GM12878 (cell line): ENCODE measurements around the gene CELF3. TPM values are rescaled to one million over a fixed set of nuclear protein-coding genes. Genes with fewer than 3 reads are reported as not detected.

Experiments used
- ATAC-seq: fragments of 200-7000 bp; cut with Tn5 transposase; 3 replicates; pipeline ENCODE4 v1.9.1; 2020; ENCODE audit warnings: mild to moderate bottlenecking, moderate library complexity
- BruUV-seq: library from RNA; stranded (reverse); fragments of 400-500 nt; replicated peaks from 2 replicates; lab custom pipeline; 2021; lab: Mats Ljungman, UMichigan
- CTCF ChIA-PET: fragments of 300-600 bp; sonication (Branson Sonifier 250); formaldehyde crosslinking; extraction: SDS; loops from one replicate; lab custom pipeline; 2021; ENCODE audit warnings: inconsistent platforms; lab: Yijun Ruan, JAX
- POLR2A ChIA-PET: fragments of 350-600 bp; formaldehyde crosslinking; extraction: SDS; loops from one replicate; lab custom pipeline; 2021; ENCODE audit warnings: inconsistent platforms; lab: Charles Lee
- RAD21 ChIA-PET: fragments of 300-600 bp; sonication (Branson Sonifier 250); formaldehyde crosslinking; loops from one replicate; lab custom pipeline; 2023; ENCODE audit warnings: antibody characterized with exemption; ENCODE audit not compliant: unreplicated experiment; lab: Charles Lee
- SMC1A ChIA-PET: fragments of 300-600 bp; sonication (Branson Sonifier 250); formaldehyde crosslinking; loops from one replicate; lab custom pipeline; 2023; ENCODE audit not compliant: unreplicated experiment, uncharacterized antibody; lab: Charles Lee
- DNase-seq: peaks from one replicate; pipeline ENCODE4 v3.0.0-alpha.2; 2011; ENCODE audit warnings: low read depth, low spot score
- FAIRE-seq: peaks from 3 replicates; lab custom pipeline; 2011; peaks lifted over from hg19 to GRCh38; lab: Jason Lieb, UNC
- H2AFZ ChIP-seq: 2 replicates; pipeline ENCODE4 v1.6.0; 2011; ENCODE audit warnings: low read depth, low read length, control low read depth; ENCODE audit not compliant: control insufficient read depth
- H3K27ac ChIP-seq: 2 replicates; pipeline ENCODE4 v1.5.1; 2011; ENCODE audit warnings: control low read depth; ENCODE audit not compliant: control insufficient read depth, insufficient read depth
- H3K27me3 ChIP-seq, 2 experiments: replicated peaks in 1 of 2; 2 replicates each; pipeline versions ENCODE4 v1.6.0 to v1.6.1; 2011; ENCODE audit warnings: low read length in 1 of 2; ENCODE audit not compliant: control insufficient read depth in 2 of 2, insufficient read depth in 2 of 2
- H3K36me3 ChIP-seq, 2 experiments: 2 replicates each; pipeline ENCODE4 v1.5.1; 2011; ENCODE audit warnings: low read length in 1 of 2; ENCODE audit not compliant: control insufficient read depth in 2 of 2, insufficient read depth in 2 of 2
- H3K4me1 ChIP-seq: 2 replicates; pipeline ENCODE4 v1.6.1; 2011; ENCODE audit warnings: mild to moderate bottlenecking, low read length, moderate library complexity, mixed read lengths; ENCODE audit not compliant: control insufficient read depth, insufficient read depth
- H3K4me2 ChIP-seq: 2 replicates; pipeline ENCODE4 v1.6.0; 2011; ENCODE audit warnings: control low read depth; ENCODE audit not compliant: control insufficient read depth, insufficient read depth
- H3K4me3 ChIP-seq: fragments of 200-600 bp; sonication (generic); 2 replicates; pipeline ENCODE4 v1.5.1; 2016
- H3K79me2 ChIP-seq: 2 replicates; pipeline ENCODE4 v1.6.0; 2011; ENCODE audit warnings: low read length; ENCODE audit not compliant: control insufficient read depth, insufficient read depth
- H3K9ac ChIP-seq: 2 replicates; pipeline ENCODE4 v1.8.0; 2011; ENCODE audit warnings: low read length, control low read depth, mixed read lengths; ENCODE audit not compliant: control insufficient read depth, insufficient read depth
- H3K9me3 ChIP-seq: replicated peaks from 3 replicates; pipeline ENCODE4 v1.5.1; 2011; ENCODE audit warnings: mild to moderate bottlenecking, low read length; ENCODE audit not compliant: control insufficient read depth, insufficient read depth
- H4K20me1 ChIP-seq: 2 replicates; pipeline ENCODE4 v1.6.0; 2011; ENCODE audit not compliant: control insufficient read depth, insufficient read depth
- ASH2L ChIP-seq: fragments of 300-600, 200-600 bp; sonication (generic); IDR thresholded peaks from 2 replicates; pipeline ENCODE4 v1.6.1; 2017; ENCODE audit warnings: low read depth, mild to moderate bottlenecking, borderline replicate concordance
- ATF7 ChIP-seq: fragments of 450-650 bp; IDR thresholded peaks from 2 replicates; pipeline ENCODE4 v1.6.1; 2016; ENCODE audit warnings: low read depth, mild to moderate bottlenecking
- BRCA1 ChIP-seq: IDR thresholded peaks from 2 replicates; pipeline ENCODE4 v1.6.1; 2011; ENCODE audit warnings: low read depth, low read length, improper control_type of control experiment
- CREM ChIP-seq: IDR thresholded peaks from 2 replicates; pipeline ENCODE4 v1.6.1; 2014; ENCODE audit warnings: antibody characterized with exemption, low read depth
- CTCF ChIP-seq, 3 experiments: IDR thresholded peaks in 2 of 3; conservative IDR thresholded peaks in 1 of 3; 2 replicates each; pipeline ENCODE4 v1.5.1; 2011; ENCODE audit warnings: low read depth in 3 of 3, low read length in 3 of 3, mild to moderate bottlenecking in 3 of 3, control low read depth in 2 of 3, moderate library complexity in 2 of 3, inconsistent platforms in 1 of 3, mixed read lengths in 1 of 3; ENCODE audit not compliant: control insufficient read depth in 2 of 3, insufficient read depth in 1 of 3; ENCODE audit errors: extremely low read depth in 1 of 3
- EED ChIP-seq: sonication (generic); IDR thresholded peaks from 2 replicates; pipeline ENCODE4 v1.6.1; 2016; ENCODE audit warnings: antibody characterized with exemption, low read depth
- EP300 ChIP-seq, 2 experiments: fragments of 150-350 bp in 1 of 2; IDR thresholded peaks; 2 replicates each; pipeline ENCODE4 v1.6.1; 2011 to 2012; ENCODE audit warnings: low read depth in 2 of 2, low read length in 2 of 2, borderline replicate concordance in 1 of 2, improper control_type of control experiment in 1 of 2, inconsistent platforms in 1 of 2; ENCODE audit not compliant: control insufficient read depth in 1 of 2
- FOXM1 ChIP-seq: IDR thresholded peaks from 2 replicates; pipeline ENCODE4 v1.6.1; 2012; ENCODE audit warnings: low read depth, mild to moderate bottlenecking, inconsistent platforms, low read length, moderate library complexity
- KDM1A ChIP-seq: fragments of 200-600 bp; sonication (generic); IDR thresholded peaks from 2 replicates; pipeline ENCODE4 v1.6.1; 2016; ENCODE audit warnings: borderline replicate concordance
- NR2F1 ChIP-seq: fragments of 450-650 bp; conservative IDR thresholded peaks from 2 replicates; pipeline ENCODE4 v1.6.1; 2017; ENCODE audit warnings: mild to moderate bottlenecking
- PML ChIP-seq: IDR thresholded peaks from 2 replicates; pipeline ENCODE4 v1.6.1; 2012; ENCODE audit warnings: low read length, inconsistent platforms
- RELB ChIP-seq: fragments of 450-650 bp; IDR thresholded peaks from 2 replicates; pipeline ENCODE4 v1.6.1; 2017; ENCODE audit warnings: low read depth, mild to moderate bottlenecking, moderate library complexity
- SIN3A ChIP-seq: IDR thresholded peaks from 2 replicates; pipeline ENCODE4 v1.6.1; 2012; ENCODE audit warnings: low read depth, low read length, improper control_type of control experiment
- SMC3 ChIP-seq: IDR thresholded peaks from 2 replicates; pipeline ENCODE4 v1.6.1; 2011; ENCODE audit warnings: low read length, improper control_type of control experiment, borderline replicate concordance
- TAF1 ChIP-seq: IDR thresholded peaks from 2 replicates; pipeline ENCODE4 v1.6.1; 2011; ENCODE audit warnings: mild to moderate bottlenecking, low read depth, low read length, borderline replicate concordance
- TARDBP ChIP-seq: IDR thresholded peaks from 2 replicates; pipeline ENCODE4 v1.6.1; 2016; ENCODE audit warnings: borderline replicate concordance
- WGBS: methylation state at CpG from one replicate; pipeline ENCODE4 v1.1.6; 2016; ENCODE audit warnings: low lambda C conversion rate; ENCODE audit not compliant: insufficient replicate concordance, insufficient coverage; ENCODE audit errors: missing lambda C conversion rate; 5-methylcytosine and 5-hydroxymethylcytosine counted together
- in situ Hi-C: fragments of 300-500 bp; cut with MboI; formaldehyde crosslinking; loops from 9 replicates; pipeline ENCODE4 v1.14.3; 2018; ENCODE audit warnings: mixed read lengths
- intact Hi-C: fragments of 100-400 bp; cut with micrococcal nuclease; formaldehyde crosslinking; loops from one replicate; pipeline ENCODE4 v1.14.2; 2022; ENCODE audit not compliant: unreplicated experiment
- polyA plus RNA-seq, 11 experiments: library from polyadenylated mRNA; depleted of rRNA in 4 of 11; unstranded in 6 of 11; stranded (reverse) in 5 of 11; fragments of >200 nt; fragmentation: Nextera tagmentation in 4 of 11; fragmentation: Illumina TruSeq in 1 of 11; extraction: Ambion mirVana in 4 of 11; extraction: Trizol in 1 of 11; gene quantifications; 1 replicate in 1 of 11; 2 replicates in 10 of 11; pipeline versions ENCODE4 v1.2.1 to v1.2.3, GENCODE V29; 2011 to 2016; ENCODE audit warnings: inconsistent platforms in 2 of 11, missing spikeins in 2 of 11, low read depth in 1 of 11
- total RNA-seq, 4 experiments: library from RNA; depleted of rRNA in 3 of 4; stranded (reverse); fragments of >200 nt in 3 of 4; fragmentation: Illumina TruSeq in 1 of 4; extraction: Trizol in 1 of 4; gene quantifications; 2 replicates each; pipeline versions ENCODE4 v1.2.1 to v1.2.3, GENCODE V29; 2013 to 2021
- TF ChIP-seq, protein P1 (sequence below): IDR thresholded peaks from 2 replicates; pipeline ENCODE4 v1.6.1; 2011; ENCODE audit warnings: mild to moderate bottlenecking, low read depth, low read length, moderate library complexity; ENCODE audit not compliant: insufficient replicate concordance

CELF3 gene
- total and polyA plus RNA-seq, 10 of the 15 experiments (the other 5 are each of a cell fraction or from before 2014, with no cell fraction given) = 0.09 TPM; not detected in 9

DNA sequence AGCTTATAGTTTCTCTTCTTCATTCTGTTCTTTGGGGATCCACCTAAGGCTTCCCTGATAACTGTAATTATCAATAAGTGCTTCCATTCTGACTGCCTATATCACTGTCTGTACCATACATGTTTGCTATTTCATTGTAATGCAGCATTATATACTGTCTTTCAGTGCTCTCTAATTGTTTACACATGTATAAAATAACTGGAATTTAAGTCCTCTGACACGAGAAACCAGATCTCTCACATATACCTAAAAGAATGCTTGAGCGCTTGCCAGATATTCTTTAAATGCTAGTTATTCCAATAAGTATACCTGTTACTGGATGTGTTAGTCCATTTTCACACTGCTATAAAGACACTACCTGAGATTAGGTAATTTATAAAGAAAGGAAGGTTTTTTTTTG is 34.7 kb downstream of the CELF3 start:
- Histone ChIP-seq H3K4me2 (no peak overlapping the region), H3K79me2 (no peaks in the 10 kb centered on the region), H3K9me3 (no peaks in the 10 kb centered on the region), H4K20me1 (no peaks in the 10 kb centered on the region), H3K4me3 (no peak overlapping the region), H3K27ac (no peak overlapping the region), H3K9ac (no peak overlapping the region), H2AFZ (no peak overlapping the region), H3K4me1 (no peaks in the 10 kb centered on the region)
- in situ Hi-C loops = no loop called here
- ChIA-PET POLR2A (no interaction called here), RAD21 (no interaction called here)
- no peak for DNase-seq
- no peak for ATAC-seq
- 97% methylated on average over 2 of the region's 2 CpGs for whole genome bisulfite sequencing
- TF ChIP-seq RELB = no peak
- no peak for TF ChIP-seq EP300 (IDR thresholded peaks at IDR 0.05; ENCODE audit: borderline replicate concordance in 1 of 2, control insufficient read depth in 1 of 2, low read depth in 2 of 2, low read length in 2 of 2)
- TF ChIP-seq SIN3A = no peak
- no peak for TF ChIP-seq BRCA1
- TF ChIP-seq ATF7 = no peak
- TF ChIP-seq, protein P1, sequence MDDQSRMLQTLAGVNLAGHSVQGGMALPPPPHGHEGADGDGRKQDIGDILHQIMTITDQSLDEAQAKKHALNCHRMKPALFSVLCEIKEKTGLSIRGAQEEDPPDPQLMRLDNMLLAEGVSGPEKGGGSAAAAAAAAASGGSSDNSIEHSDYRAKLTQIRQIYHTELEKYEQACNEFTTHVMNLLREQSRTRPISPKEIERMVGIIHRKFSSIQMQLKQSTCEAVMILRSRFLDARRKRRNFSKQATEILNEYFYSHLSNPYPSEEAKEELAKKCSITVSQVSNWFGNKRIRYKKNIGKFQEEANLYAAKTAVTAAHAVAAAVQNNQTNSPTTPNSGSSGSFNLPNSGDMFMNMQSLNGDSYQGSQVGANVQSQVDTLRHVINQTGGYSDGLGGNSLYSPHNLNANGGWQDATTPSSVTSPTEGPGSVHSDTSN = no peak
- TF ChIP-seq CTCF (IDR thresholded peaks at IDR 0.05 in 2 of 3, conservative IDR thresholded peaks at IDR 0.05 in 1 of 3; ENCODE audit: control insufficient read depth in 2 of 3, extremely low read depth in 1 of 3, insufficient read depth in 1 of 3, low read depth in 3 of 3, low read length in 3 of 3) = no peak
- no peak for TF ChIP-seq PML
- TF ChIP-seq SMC3 = no peak
- no peak for TF ChIP-seq FOXM1
- TF ChIP-seq ASH2L = no peak
- no peak for TF ChIP-seq KDM1A
- no peak for TF ChIP-seq EED
- TF ChIP-seq TAF1 = no peak
- no peak for TF ChIP-seq TARDBP
- TF ChIP-seq CREM = no peak
- no peak for TF ChIP-seq NR2F1
- TF ChIP-seq, all 136 proteins: peak for 0
- no TSS peak for BruUV-seq
- ChIA-PET CTCF (interaction anchor here (1.0 kb wide), 1 partner anchor 53 kb away, joined by 3 read pairs; no protein-coding TSS in a partner anchor), SMC1A (interaction anchor here (1.5 kb wide), 1 partner anchor 22 kb away, joined by 3 read pairs; no protein-coding TSS in a partner anchor)
- no peak for FAIRE-seq
- Histone ChIP-seq H3K27me3 (no peaks in the 10 kb centered on the region), H3K36me3 (no peaks in the 10 kb centered on the region; a peak in 1 of 4 replicates)
- intact Hi-C loops = no loop called here
